Thyroid gland (tissue), 4 donors: ENCODE measurements around the gene BCL11B. TPM values are rescaled to one million over a fixed set of nuclear protein-coding genes. Genes with fewer than 3 reads are reported as not detected.

ENCODE experiments used
- DNase-seq, 2 donors: peaks; one replicate each; pipeline ENCODE4 v3.0.0-alpha.2; 2019
- H3K27ac ChIP-seq, 3 donors: fragments of 200-600 bp; sonication (generic); 1 replicate in 2 of 3; 2 replicates in 1 of 3; pipeline ENCODE4 v1.5.1; 2016 to 2019; ENCODE audit warnings: mild to moderate bottlenecking in 1 of 3, moderate library complexity in 1 of 3
- H3K27me3 ChIP-seq: fragments of 200-600 bp; sonication (generic); one replicate; pipeline ENCODE4 v1.5.1; 2019
- H3K36me3 ChIP-seq, 2 donors: fragments of 200-600 bp; sonication (generic); one replicate each; pipeline ENCODE4 v1.5.1; 2016 to 2019
- H3K4me1 ChIP-seq, 2 donors: fragments of 200-600 bp; sonication (generic); one replicate each; pipeline ENCODE4 v1.5.1; 2017 to 2019
- H3K4me3 ChIP-seq, 3 donors: fragments of 200-600 bp; sonication (generic); replicated peaks in 1 of 3; 1 replicate in 2 of 3; 2 replicates in 1 of 3; pipeline ENCODE4 v1.5.1; 2016; ENCODE audit warnings: mild to moderate bottlenecking in 1 of 3
- H3K9me3 ChIP-seq: fragments of 200-600 bp; sonication (generic); one replicate; pipeline ENCODE4 v1.5.1; 2017
- POLR2A ChIP-seq, 2 donors: fragments of 450-650 bp; IDR thresholded peaks; one replicate each; pipeline ENCODE4 v1.6.1; 2017; ENCODE audit warnings: antibody characterized with exemption in 2 of 2, mild to moderate bottlenecking in 2 of 2, moderate library complexity in 1 of 2
- WGBS, 2 donors: methylation state at CpG; one replicate each; pipeline ENCODE4 v1.1.5; 2017; 5-methylcytosine and 5-hydroxymethylcytosine counted together
- intact Hi-C: fragments of 100-400 bp; cut with DNase I; formaldehyde crosslinking; loops from one replicate; pipeline ENCODE4 v1.15.1; 2023
- total RNA-seq, 4 donors: library from RNA; depleted of rRNA; stranded (reverse); fragments of >200 nt; gene quantifications; one replicate each; pipeline ENCODE4 v1.2.3, GENCODE V29; 2016
- TF ChIP-seq, protein P1 (sequence below), 6 experiments: fragments of 200-600 bp in 3 of 6; fragments of 450-650 bp in 3 of 6; sonication (generic) in 3 of 6; IDR thresholded peaks; one replicate each; pipeline ENCODE4 v1.5.1; 2016 to 2019; ENCODE audit warnings: antibody characterized with exemption in 6 of 6, mild to moderate bottlenecking in 2 of 6, inconsistent platforms in 1 of 6, moderate library complexity in 1 of 6

BCL11B gene
- total RNA-seq, 4 donors from 2014 or later, result 0.81 to 4.3 (median 2.3) TPM

DNA sequence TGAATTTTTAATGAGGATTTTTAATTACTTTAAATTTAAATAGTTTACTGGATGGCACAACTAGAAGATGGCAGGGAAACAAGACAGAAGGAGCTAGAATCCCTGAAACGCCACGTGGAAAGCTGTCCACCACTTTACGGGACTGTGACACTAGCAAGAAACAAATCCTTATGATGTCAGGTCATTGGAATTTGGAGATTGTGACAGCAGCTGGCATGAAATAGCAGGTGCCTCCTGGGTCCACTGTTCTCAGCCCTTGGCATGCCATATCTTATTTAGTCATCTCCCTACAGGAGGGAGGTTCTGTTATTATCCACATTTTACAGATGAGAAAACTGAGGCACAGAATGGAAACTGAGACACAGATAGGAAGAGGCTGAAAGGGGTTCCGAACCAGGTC is 113.8 kb downstream of the BCL11B start:
- no peaks in the 10 kb centered on the region for H3K9me3 ChIP-seq
- H3K36me3 ChIP-seq, result no peaks in the 10 kb centered on the region
- no peaks in the 10 kb centered on the region for H3K27me3 ChIP-seq
- WGBS, 2 donors, result 78 to 82% methylated on average over 4 of the region's 4 CpGs
- intact Hi-C loops, result no loop called here
- TF ChIP-seq POLR2A (IDR thresholded peaks at IDR 0.05), result no peak
- no peak overlapping the region for H3K4me3 ChIP-seq
- no peak for DNase-seq
- no peaks in the 10 kb centered on the region for H3K4me1 ChIP-seq
- no peak overlapping the region for H3K27ac ChIP-seq

DNA sequence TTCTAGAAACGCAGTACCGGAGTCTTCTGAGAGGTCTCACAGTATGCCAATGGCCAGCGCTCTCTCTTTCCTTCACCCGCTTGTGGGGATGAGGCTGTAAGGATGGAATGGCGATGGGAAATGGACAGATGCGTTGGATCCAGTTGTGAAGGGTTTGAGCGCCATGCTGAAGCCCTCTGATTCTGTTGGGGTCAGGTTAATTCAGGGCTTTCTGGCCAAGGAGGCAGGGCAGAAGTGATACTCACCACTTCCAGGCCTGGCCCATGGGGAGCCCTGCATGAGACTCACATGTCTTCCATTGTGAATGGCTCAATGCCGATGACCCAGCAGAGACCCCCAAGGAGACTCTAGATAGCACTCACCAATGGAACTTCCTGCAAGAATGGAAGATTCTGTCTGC is 114.3 kb downstream of the BCL11B start:
- H3K9me3 ChIP-seq, result no peaks in the 10 kb centered on the region
- no peaks in the 10 kb centered on the region for H3K27me3 ChIP-seq
- H3K4me1 ChIP-seq, result no peaks in the 10 kb centered on the region
- H3K4me3 ChIP-seq, result no peak overlapping the region
- intact Hi-C loops, result no loop called here
- no peak overlapping the region for H3K27ac ChIP-seq
- WGBS, 2 donors, result 97 to 99% methylated on average over 8 of the region's 8 CpGs
- TF ChIP-seq POLR2A (IDR thresholded peaks at IDR 0.05), result no peak
- no peak for DNase-seq
- no peaks in the 10 kb centered on the region for H3K36me3 ChIP-seq

DNA sequence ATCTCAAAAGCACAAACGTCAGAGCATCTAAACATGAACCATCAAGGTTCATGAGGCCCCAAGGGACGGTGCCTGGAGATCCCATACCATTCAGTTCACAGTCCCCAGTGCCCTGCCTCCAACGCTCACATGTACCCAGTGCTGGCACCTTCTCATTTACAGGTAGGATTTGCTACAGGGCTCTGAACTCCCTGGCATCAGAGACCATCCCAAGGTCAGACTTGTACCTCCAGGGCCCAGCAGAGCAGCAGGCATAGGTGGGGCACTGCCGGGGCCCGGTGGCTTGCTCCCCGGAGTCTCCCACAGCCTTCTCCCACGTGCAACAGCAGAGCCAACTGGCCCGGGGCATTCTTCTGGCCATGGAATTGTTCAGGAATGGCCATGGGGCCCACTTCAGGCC is 114.8 kb downstream of the BCL11B start:
- no peak overlapping the region for H3K4me3 ChIP-seq
- DNase-seq, result no peak
- intact Hi-C loops, result no loop called here
- no peaks in the 10 kb centered on the region for H3K9me3 ChIP-seq
- 84 to 95% methylated on average over 5 to 6 of the region's 8 CpGs for WGBS, 2 donors
- H3K27me3 ChIP-seq, result no peaks in the 10 kb centered on the region
- H3K27ac ChIP-seq, result no peak overlapping the region
- no peaks in the 10 kb centered on the region for H3K4me1 ChIP-seq
- TF ChIP-seq, protein P1, sequence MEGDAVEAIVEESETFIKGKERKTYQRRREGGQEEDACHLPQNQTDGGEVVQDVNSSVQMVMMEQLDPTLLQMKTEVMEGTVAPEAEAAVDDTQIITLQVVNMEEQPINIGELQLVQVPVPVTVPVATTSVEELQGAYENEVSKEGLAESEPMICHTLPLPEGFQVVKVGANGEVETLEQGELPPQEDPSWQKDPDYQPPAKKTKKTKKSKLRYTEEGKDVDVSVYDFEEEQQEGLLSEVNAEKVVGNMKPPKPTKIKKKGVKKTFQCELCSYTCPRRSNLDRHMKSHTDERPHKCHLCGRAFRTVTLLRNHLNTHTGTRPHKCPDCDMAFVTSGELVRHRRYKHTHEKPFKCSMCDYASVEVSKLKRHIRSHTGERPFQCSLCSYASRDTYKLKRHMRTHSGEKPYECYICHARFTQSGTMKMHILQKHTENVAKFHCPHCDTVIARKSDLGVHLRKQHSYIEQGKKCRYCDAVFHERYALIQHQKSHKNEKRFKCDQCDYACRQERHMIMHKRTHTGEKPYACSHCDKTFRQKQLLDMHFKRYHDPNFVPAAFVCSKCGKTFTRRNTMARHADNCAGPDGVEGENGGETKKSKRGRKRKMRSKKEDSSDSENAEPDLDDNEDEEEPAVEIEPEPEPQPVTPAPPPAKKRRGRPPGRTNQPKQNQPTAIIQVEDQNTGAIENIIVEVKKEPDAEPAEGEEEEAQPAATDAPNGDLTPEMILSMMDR (IDR thresholded peaks at IDR 0.05), result no peak
- no peak for TF ChIP-seq POLR2A (IDR thresholded peaks at IDR 0.05)
- H3K36me3 ChIP-seq, result no peaks in the 10 kb centered on the region

DNA sequence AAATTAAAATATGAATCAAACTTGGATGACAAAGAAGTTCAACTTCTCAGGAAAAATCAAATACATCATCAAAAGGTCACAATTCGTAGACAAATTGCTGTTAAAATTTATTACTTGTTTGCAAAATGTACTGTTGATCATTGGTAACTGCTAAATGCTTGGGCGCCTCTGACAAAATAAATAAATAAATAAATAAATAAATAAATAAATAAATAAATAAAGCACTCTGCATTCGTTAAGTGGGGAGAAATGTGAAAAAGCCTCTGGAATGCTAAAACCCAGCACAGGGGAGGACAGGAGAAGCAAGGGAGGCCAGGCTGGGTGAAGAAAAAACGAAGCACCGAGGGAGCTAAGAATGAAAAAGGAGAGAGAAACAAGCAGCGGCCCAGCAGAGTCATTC is 115.2 kb downstream of the BCL11B start:
- no peaks in the 10 kb centered on the region for H3K9me3 ChIP-seq
- no peaks in the 10 kb centered on the region for H3K36me3 ChIP-seq
- no peak for DNase-seq
- intact Hi-C loops, result no loop called here
- H3K4me3 ChIP-seq, result no peak overlapping the region
- TF ChIP-seq POLR2A (IDR thresholded peaks at IDR 0.05), result no peak
- TF ChIP-seq, protein P1 (IDR thresholded peaks at IDR 0.05), result no peak
- no peaks in the 10 kb centered on the region for H3K4me1 ChIP-seq
- no peaks in the 10 kb centered on the region for H3K27me3 ChIP-seq
- WGBS, 2 donors, result 89% methylated on average over 6 of the region's 6 CpGs
- no peak overlapping the region for H3K27ac ChIP-seq

DNA sequence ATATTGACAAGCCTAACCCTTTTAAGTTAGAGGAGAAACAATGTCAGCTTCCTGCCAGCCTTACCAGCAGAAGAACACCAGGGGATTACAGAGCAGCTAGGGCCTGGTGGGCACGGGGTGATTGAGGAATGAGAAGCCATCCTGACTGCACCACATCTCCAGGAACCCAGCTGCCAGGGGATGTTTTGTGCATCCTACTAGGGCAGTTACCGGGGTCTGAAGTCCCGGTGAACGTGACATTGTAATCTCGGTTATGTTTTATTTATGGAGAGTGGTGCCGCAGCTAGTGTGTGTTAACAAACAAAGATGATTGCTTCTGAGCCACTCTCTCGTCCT is 115.9 kb downstream of the BCL11B start:
- Histone ChIP-seq H3K4me3 (no peak overlapping the region), H3K9me3 (no peaks in the 10 kb centered on the region), H3K27me3 (no peaks in the 10 kb centered on the region), H3K27ac (no peak overlapping the region), H3K4me1 (no peaks in the 10 kb centered on the region), H3K36me3 (no peaks in the 10 kb centered on the region)
- no peak for DNase-seq
- 76 to 86% methylated on average over 7 of the region's 7 CpGs for WGBS, 2 donors
- intact Hi-C loops, result no loop called here
- TF ChIP-seq, protein P1 (IDR thresholded peaks at IDR 0.05), result no peak
- TF ChIP-seq POLR2A (IDR thresholded peaks at IDR 0.05), result no peak

DNA sequence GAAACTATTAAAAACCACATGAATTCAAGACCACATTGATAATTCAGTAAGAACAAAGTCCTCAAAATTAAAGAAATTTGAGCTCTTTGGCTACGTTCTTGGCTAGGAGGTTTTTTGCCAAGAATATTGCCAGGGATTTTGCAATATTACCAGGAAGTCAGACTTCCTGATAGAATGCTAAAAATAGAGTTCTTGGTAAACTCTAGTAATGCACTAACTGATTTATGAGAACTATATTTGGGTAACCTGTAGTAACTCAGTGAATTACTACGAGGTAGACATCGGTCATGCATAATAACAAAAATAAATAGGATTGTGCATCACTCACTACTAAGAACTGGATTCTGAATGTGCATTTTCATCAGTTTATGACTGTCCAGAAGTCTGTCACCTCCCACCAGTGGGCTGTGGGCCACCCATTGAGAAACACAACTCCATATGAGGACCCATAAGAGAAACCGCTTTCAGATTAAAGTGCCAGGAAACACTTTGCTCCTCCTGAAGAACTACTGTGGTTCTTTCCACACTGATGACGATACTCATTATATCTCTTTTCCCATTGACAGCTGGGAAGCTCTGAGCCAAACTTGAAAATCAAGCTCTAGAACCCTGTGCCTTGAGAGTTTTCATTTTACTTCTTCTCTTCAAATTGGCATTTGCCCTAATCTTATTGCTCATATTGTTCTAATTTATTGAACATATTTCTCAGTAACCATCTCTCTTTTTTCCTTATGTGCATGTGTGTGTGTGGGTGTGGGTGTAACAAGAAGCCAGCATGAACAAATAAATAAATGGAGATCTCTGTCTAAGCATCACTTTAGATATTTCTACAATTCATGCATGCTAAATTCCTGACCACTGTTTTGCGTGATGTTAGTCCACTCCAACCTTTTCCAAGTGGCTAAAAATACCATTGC is 116.6 kb downstream of the BCL11B start:
- no peak for DNase-seq
- 69 to 81% methylated on average over 6 of the region's 6 CpGs for WGBS, 2 donors

More for the DNA sequence above, 116.6 kb downstream of the BCL11B start:
- Histone ChIP-seq H3K36me3 (no peaks in the 10 kb centered on the region), H3K9me3 (no peaks in the 10 kb centered on the region), H3K4me3 (no peak overlapping the region), H3K4me1 (no peaks in the 10 kb centered on the region), H3K27me3 (no peaks in the 10 kb centered on the region), H3K27ac (no peak overlapping the region)
- TF ChIP-seq, protein P1 (IDR thresholded peaks at IDR 0.05), result no peak
- no peak for TF ChIP-seq POLR2A (IDR thresholded peaks at IDR 0.05)
- intact Hi-C loops, result no loop called here
